Cardiac fibroblast (primary cell): ENCODE measurements around the gene NDOR1.
A peak's percentile ranks its signal among the peaks of the same experiment; 100 is the strongest.

Source experiments
- DNase-seq, 2 donors: peaks; one replicate each; pipeline versions ENCODE4 v3.0.0 to v3.0.0-alpha.2; 2010; ENCODE audit warnings: low read depth in 2 of 2
- H3K4me3 ChIP-seq, 2 donors: replicated peaks in 1 of 2; 1 replicate in 1 of 2; 2 replicates in 1 of 2; pipeline ENCODE4 v1.5.1; 2011; ENCODE audit warnings: low read depth in 2 of 2, low read length in 2 of 2, mild to moderate bottlenecking in 2 of 2, moderate library complexity in 1 of 2
- TF ChIP-seq, protein P1 (sequence below): IDR thresholded peaks from one replicate; pipeline ENCODE4 v1.5.1; 2011; ENCODE audit warnings: low read depth, mild to moderate bottlenecking, low read length, inconsistent platforms

NDOR1 gene

DNA sequence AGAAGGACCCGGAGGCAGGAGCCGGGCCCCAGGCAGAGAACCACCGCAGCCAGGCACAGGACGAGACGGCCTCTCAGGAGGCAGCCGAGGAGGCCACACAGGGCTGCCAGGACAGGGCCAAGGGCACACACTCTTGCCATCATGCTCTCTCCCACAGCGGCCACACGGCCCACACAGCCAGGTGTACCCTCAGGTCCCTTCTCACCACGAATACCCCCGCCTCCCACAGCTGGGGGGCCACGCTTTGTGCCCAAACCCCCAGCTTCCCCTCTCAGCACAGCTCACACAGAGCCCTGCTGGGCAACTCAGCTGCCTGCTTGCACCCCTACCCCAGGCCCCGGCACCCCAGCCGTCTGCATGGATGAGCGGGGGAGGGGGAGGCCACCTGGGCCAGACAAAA, 11.7 kb upstream of the NDOR1 start:
- no peak for DNase-seq
- H3K4me3 ChIP-seq, result no peak overlapping the region
- TF ChIP-seq, protein P1, sequence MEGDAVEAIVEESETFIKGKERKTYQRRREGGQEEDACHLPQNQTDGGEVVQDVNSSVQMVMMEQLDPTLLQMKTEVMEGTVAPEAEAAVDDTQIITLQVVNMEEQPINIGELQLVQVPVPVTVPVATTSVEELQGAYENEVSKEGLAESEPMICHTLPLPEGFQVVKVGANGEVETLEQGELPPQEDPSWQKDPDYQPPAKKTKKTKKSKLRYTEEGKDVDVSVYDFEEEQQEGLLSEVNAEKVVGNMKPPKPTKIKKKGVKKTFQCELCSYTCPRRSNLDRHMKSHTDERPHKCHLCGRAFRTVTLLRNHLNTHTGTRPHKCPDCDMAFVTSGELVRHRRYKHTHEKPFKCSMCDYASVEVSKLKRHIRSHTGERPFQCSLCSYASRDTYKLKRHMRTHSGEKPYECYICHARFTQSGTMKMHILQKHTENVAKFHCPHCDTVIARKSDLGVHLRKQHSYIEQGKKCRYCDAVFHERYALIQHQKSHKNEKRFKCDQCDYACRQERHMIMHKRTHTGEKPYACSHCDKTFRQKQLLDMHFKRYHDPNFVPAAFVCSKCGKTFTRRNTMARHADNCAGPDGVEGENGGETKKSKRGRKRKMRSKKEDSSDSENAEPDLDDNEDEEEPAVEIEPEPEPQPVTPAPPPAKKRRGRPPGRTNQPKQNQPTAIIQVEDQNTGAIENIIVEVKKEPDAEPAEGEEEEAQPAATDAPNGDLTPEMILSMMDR, result no peak

DNA sequence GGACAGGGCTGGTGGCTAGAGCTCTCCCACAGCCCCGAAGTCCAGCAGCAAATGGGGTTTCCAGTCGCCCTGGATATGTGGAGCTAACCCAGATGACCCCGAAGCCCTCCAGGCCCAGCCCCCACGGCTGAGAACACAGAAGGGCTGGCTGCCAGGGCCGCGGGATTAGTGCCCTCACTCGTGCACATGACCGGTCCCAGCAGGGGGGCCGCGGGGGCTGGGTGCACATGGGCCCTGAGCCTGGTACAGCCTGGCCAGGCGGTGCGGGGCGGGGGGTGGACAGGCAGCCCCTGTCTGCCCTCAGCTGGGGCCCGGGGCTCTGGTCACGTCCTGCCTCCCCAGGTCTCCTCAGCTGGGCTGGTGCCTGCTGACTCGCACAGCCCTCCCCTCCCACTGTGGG, 11.1 kb upstream of the NDOR1 start:
- TF ChIP-seq, protein P1, result no peak
- H3K4me3 ChIP-seq, result no peak overlapping the region
- no peak for DNase-seq

DNA sequence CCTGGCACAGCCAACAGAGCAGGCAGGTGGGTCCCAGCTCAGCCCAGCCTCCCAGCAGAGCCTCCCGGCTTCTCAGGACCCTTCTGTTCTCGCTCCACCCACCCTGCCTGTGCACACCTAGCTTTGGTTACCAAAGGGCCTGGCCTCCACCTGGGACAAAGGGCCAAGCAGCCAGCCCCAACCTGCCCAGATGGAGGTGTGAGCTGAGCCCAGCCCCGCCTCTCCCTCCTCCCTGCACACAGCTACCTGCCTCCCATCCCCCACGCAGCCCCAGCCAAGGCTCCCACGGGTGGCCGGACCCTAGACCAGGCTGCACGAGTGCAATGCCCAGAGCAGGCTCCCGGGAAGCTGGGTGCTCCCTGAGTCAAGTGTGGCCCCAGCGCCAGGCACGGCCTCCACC, 10.6 kb upstream of the NDOR1 start:
- no peak overlapping the region for H3K4me3 ChIP-seq
- TF ChIP-seq, protein P1, result no peak
- no peak for DNase-seq

DNA sequence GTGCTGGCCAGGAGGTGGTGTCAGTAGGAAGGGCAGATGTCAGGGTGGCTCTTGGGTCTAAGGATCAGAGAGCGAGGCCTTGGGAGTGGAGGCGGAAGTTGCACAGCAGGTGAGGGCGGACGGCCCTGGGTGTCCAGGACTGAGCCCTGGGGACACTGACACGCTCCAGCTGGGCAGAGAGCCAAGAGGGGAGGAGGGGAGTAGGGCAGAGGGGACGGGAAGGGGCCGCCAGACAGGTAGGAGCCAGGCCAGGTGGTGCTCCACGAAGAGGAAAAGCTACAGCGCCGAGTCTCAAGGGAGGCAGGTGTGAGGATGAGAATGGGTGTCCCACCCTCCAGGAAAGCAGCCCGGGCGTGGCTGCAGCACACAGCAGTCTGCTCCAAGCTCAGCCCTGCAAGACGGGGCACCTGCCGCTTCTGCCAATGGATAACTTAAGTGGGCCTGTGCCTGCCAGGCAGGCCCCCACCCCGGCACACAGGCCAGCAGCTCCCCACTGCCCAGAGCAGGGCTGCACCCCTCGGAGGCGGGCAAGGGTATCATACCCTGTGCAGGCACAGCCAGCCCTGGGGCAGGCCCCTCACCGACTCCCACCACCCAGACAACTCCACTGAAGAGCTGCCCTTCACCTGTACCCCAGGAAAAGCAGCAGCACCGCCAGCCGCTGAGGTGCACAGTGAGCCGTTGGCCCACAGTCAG, 9.8 kb upstream of the NDOR1 start:
- H3K4me3 ChIP-seq, result no peak overlapping the region
- DNase-seq, result no peak

DNA sequence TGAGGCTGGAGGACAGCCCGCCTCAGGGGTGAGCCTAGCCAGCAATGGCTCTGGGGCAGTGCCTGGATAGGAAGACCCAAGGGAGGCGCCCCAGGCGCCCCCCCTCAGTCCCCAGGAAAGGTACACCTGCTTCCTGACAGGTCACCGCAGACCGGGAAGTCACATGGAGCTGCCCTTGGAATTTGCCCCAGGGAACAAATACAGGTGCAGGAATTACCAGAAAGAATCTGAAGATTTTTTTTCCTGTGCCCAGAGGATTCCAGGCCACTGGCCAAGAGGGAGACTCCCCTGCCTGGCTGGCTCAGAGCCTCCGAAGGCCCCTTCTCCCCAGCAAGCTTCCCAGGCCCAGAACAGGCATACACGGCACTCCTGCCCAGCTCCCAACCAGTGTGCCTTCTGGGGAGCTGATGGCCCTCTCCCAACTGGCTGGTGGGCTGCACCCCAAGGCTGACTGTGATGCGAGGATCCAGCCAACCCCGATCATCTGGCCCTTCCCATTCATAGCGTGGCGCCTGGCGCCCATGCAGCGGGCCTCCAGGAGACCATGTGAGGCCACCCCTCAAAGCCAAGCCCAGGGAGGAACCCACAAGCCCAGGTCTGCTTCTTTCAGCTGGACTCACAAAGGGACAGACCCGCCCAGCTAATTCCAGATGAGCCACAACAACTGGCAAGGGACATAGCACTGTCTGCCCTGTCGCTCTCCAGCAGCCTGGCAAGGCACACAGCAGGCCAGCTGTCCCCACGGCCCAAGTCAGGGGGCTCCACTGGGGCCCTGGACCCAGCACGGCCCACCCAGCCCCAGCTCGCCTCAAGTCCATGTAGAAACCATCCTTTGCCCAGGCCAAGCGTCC, 7.2 kb upstream of the NDOR1 start:
- no peak overlapping the region for H3K4me3 ChIP-seq
- DNase-seq, result no peak
- TF ChIP-seq, protein P1, result no peak

More for the DNA sequence above, 9.8 kb upstream of the NDOR1 start:
- TF ChIP-seq, protein P1, result no peak

DNA sequence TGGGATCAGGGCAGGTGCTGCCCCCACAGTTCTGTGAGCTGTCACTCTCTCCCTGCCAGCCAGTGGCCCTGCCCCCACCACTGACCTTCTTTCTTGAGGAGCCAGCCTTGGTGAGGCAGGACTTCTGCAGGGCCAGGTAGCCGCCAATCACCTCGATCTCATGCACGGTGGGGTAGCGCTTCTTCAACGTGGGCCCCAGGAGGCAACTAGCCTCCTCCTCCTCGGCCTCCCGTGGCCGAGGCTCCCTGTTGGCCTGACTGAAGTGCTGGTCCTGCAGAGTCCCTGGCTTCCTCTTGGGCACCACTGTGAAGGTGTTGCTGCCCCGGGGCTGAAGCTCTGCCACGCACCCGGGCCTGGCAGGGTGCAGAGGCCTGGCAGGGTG, 6.6 kb upstream of the NDOR1 start:
- TF ChIP-seq, protein P1, result no peak
- H3K4me3 ChIP-seq, result peak overlapping the region; percentile 44 to 49
- no peak for DNase-seq
